BLaER1 (cell line): ENCODE measurements around the gene TP53.
"Not testable (repeated sequence)": the region's sequence is repeated elsewhere in the genome, so short reads cannot be mapped to it uniquely, and the experiment has no call there.

Source experiments
- H3K27ac ChIP-seq: shearing (Covaris generic); formaldehyde crosslinking; 2 replicates; pipeline ENCODE4 v1.8.1; 2022
- H3K27me3 ChIP-seq: shearing (Covaris generic); formaldehyde crosslinking; 2 replicates; pipeline ENCODE4 v1.8.1; 2022
- H3K36me3 ChIP-seq: shearing (Covaris generic); formaldehyde crosslinking; 2 replicates; pipeline ENCODE4 v1.8.1; 2022
- H3K4me1 ChIP-seq: shearing (Covaris generic); formaldehyde crosslinking; 2 replicates; pipeline ENCODE4 v1.8.1; 2022
- H3K4me2 ChIP-seq: shearing (Covaris generic); formaldehyde crosslinking; 2 replicates; pipeline ENCODE4 v1.8.1; 2022
- H3K4me3 ChIP-seq: shearing (Covaris generic); formaldehyde crosslinking; 2 replicates; pipeline ENCODE4 v1.8.1; 2022
- H3K9ac ChIP-seq: shearing (Covaris generic); formaldehyde crosslinking; 2 replicates; pipeline ENCODE4 v1.8.1; 2022
- H3K9me3 ChIP-seq: shearing (Covaris generic); formaldehyde crosslinking; 2 replicates; pipeline ENCODE4 v1.8.1; 2022
- H4K20me1 ChIP-seq: shearing (Covaris generic); formaldehyde crosslinking; 2 replicates; pipeline ENCODE4 v1.8.1; 2022
- Cebpa-rat ChIP-seq: shearing (Covaris generic); IDR thresholded peaks from 2 replicates; pipeline ENCODE4 v1.8.1; 2022

The TP53 gene

DNA sequence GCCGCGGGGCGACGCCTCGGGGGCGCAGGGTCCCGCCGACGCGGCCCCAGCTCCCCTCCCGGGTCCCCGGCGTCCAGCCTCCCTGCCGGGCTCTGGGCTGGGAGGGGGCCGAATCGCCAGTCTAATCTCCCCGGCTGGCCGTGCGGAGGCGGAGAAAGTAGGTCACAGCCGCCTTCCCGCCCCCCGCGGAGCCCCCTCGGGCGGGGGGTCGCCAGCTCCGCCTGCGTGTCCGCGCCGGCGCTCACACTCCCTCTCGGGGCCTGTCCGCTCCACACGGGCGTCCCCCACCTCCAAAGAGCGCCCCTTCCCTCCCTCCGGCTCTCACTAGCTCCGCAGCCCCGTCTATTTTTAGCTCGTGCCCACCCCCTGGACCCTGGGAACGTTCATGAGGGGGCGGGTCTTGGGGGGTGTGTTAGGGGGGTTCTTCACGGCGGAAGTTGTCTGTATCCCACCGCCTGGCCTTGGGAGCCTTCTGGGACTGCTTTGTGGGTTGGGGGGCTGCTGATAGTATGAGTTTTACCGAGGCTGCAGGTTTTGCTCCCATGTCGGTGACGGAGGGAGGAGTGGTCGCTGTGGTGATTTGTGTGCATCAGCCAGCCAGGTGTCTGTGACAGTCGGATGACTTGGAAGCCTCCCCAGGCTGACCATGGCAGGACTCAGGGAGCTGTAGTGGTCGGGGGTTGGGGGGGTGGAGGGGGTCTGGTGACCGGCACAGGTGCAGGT, 35.5 kb downstream of the TP53 start:
- peaks cover 69% of the 10 kb centered on the region for H3K27me3 ChIP-seq
- peaks cover 28% of the 10 kb centered on the region for H3K4me1 ChIP-seq
- TF ChIP-seq Cebpa-rat: no peak
- peaks cover 30% of the 10 kb centered on the region for H4K20me1 ChIP-seq
- peak overlapping the region; percentile 58 for H3K4me3 ChIP-seq
- peak overlapping the region; percentile 92 for H3K4me2 ChIP-seq
- H3K36me3 ChIP-seq: no peaks in the 10 kb centered on the region
- H3K9me3 ChIP-seq: no peaks in the 10 kb centered on the region
- H3K27ac ChIP-seq: no peak overlapping the region
- H3K9ac ChIP-seq: no peak overlapping the region

DNA sequence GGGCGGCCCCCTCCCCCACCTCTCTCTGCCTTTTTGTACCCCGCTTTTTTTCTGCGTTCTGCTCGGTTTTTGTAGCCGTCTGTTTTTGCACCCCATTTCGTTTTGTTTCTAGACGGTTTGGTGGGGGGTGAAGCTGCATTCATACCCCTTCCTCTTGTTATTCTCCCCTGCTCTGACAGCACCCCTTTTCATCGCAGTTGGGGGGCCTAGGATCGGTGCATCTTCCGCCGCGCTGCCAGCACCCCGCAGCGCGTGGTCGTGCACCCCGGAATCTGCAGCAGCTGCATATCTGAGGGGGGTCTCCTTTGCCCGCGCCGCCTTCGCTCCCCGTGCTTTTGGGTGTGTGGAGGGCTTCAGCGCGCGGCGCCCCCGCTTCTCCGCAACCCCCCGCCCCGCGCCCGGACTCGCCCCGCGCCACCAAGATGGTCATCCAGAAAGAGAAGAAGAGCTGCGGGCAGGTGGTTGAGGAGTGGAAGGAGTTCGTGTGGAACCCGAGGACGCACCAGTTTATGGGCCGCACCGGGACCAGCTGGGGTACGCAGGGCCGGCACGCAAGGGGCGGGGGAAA, 36.1 kb downstream of the TP53 start:
- Histone ChIP-seq H3K36me3 (no peaks in the 10 kb centered on the region), H3K27ac (no peak overlapping the region), H3K27me3 (peaks cover 69% of the 10 kb centered on the region), H3K4me3 (peak overlapping the region; percentile 58), H4K20me1 (peaks cover 30% of the 10 kb centered on the region), H3K9me3 (no peaks in the 10 kb centered on the region), H3K4me1 (peaks cover 28% of the 10 kb centered on the region), H3K9ac (no peak overlapping the region), H3K4me2 (peak overlapping the region; percentile 92)
- no peak for TF ChIP-seq Cebpa-rat

DNA sequence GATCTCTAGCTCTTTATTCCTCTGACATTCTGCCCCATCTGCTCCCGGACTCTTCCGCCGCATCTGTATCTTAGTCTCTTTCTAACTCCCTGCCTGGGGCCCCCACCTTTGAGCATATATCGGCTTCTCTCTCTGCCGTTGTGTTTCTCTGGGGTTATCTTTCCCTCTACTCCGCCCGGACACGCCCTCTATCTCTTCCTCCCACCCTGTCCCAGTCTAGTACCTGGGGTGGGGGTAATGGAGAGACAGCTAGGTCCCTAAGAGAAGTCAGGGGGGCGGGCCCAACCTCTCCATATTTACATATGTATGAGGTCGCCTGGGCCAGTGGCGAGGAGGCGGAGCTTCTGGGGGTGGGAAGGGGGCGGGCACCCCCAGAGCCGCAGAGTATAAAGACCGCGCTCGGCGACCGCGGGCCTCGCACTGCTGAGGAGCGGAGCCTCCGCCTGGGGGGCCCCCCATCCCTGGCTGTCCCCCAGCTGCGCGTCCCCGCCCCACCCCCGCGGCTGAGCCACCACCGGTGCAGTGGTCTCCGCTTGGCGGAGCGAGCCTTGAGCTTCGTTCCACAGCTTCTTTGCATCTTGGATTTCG, 36.7 kb downstream of the TP53 start, which contains the start of gene ATP1B2:
TSS of gene ATP1B2 (plus strand) at position 418 of the 588 bp plus-strand sequence. CDS start 593 bp downstream, outside the sequence.
- peak within 1 kb of the TSS; percentile 92 for H3K4me2 ChIP-seq
- H3K9ac ChIP-seq: no peak within 1 kb of the TSS
- peaks cover 69% of the 10 kb centered on the region for H3K27me3 ChIP-seq
- H3K4me1 ChIP-seq: peaks cover 27% of the 10 kb centered on the region
- H3K36me3 ChIP-seq: no peaks in the 10 kb centered on the region
- no peaks in the 10 kb centered on the region for H3K9me3 ChIP-seq
- peak within 1 kb of the TSS; percentile 58 for H3K4me3 ChIP-seq
- peaks cover 30% of the 10 kb centered on the region for H4K20me1 ChIP-seq
- H3K27ac ChIP-seq: no peak within 1 kb of the TSS
- TF ChIP-seq Cebpa-rat: no peak

DNA sequence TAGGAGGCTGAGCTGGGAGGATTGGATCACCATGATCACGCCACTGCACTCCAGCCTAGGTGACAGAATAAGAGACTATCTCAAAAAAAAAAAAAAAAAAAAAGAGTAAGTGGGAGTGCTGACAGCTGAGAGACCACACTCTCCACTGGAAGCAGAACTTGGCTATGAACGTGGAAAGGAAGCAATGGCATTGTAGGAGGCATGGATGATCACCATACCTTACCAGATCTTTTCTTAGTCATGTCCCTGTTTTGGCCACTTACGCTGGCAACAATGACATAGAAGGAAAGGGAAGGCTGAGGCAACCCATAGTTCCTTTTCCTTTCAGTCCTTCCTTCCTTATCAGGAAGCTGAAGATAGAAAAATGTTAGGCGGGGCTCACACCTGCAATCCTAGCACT, 40.3 kb downstream of the TP53 start:
- Histone ChIP-seq H3K9ac (no peak overlapping the region), H4K20me1 (peaks cover 17% of the 10 kb centered on the region), H3K4me2 (no peak overlapping the region), H3K27ac (no peak overlapping the region), H3K4me1 (peaks cover 29% of the 10 kb centered on the region), H3K27me3 (peaks cover 35% of the 10 kb centered on the region), H3K4me3 (no peak overlapping the region), H3K9me3 (no peaks in the 10 kb centered on the region), H3K36me3 (no peaks in the 10 kb centered on the region)
- TF ChIP-seq Cebpa-rat: no peak

DNA sequence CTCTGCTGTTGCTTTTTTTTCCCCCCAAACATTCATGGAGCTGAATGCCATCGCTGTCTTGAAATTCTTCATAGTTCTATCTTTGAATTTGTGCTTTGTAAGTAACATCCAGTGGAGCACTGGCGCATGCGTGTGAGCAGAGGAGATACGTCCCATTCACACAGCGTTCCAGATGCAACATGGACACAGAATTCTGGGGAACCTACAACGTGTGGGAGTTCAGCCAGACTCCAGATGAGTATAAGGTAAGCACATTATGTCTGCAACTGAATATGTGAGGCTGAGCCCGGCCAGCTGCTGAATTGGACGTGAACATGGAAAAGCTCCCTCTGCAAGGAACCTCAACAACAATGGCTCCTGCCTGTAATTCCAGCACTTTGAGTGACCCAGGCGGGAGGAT, 40.8 kb downstream of the TP53 start:
- no peak overlapping the region for H3K9ac ChIP-seq
- peaks cover 24% of the 10 kb centered on the region for H3K4me1 ChIP-seq
- H3K36me3 ChIP-seq: no peaks in the 10 kb centered on the region
- no peak overlapping the region for H3K27ac ChIP-seq
- no peak for TF ChIP-seq Cebpa-rat
- peaks cover 29% of the 10 kb centered on the region for H3K27me3 ChIP-seq
- peaks cover 11% of the 10 kb centered on the region for H4K20me1 ChIP-seq
- no peak overlapping the region for H3K4me3 ChIP-seq
- H3K9me3 ChIP-seq: no peaks in the 10 kb centered on the region
- H3K4me2 ChIP-seq: no peak overlapping the region

GRCh38 chr17:7644775-7645174, 42.5 kb downstream of the TP53 start:
- no peaks in the 10 kb centered on the region for H3K9me3 ChIP-seq
- H3K4me1 ChIP-seq: peaks cover 9% of the 10 kb centered on the region; the same call in 1 of the 2 replicates
- no peaks in the 10 kb centered on the region for H3K36me3 ChIP-seq
- peak overlapping the region; percentile 27 for H3K4me2 ChIP-seq
- H3K27ac ChIP-seq: no peak overlapping the region
- no peaks in the 10 kb centered on the region for H4K20me1 ChIP-seq
- H3K27me3 ChIP-seq: peaks cover 12% of the 10 kb centered on the region
- no peak for TF ChIP-seq Cebpa-rat
- H3K9ac ChIP-seq: no peak overlapping the region
- no peak overlapping the region for H3K4me3 ChIP-seq

- H3K9ac ChIP-seq, H3K36me3 ChIP-seq, H3K4me2 ChIP-seq, H3K27me3 ChIP-seq, H4K20me1 ChIP-seq, H3K9me3 ChIP-seq, H3K4me3 ChIP-seq, H3K27ac ChIP-seq: not testable (repeated sequence)
- peaks cover 19% of the 10 kb centered on the region for H3K4me1 ChIP-seq
Measured at GRCh38 chr17:7641635-7642034, 45.7 kb downstream of the TP53 start.

DNA sequence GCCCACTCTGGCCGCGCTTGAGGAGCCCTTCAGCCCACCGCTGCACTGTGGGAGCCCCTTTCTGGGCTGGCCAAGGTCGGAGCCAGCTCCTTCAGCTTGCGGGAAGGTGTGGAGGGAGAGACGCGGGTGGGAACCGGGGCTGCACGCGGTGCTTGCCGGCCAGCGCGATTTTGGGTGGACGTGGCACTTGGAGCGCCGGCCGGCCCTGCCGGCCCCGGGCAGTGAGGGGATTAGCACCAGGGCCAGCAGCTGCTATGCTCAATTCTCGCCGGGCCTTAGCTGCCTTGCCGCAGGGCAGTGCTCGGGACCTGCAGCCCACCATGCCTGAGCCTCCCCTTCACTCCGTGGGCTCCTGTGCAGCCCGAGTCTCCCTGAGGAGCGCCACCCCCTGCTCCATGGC, 46.5 kb downstream of the TP53 start:
- Histone ChIP-seq H3K9me3 (no peaks in the 10 kb centered on the region), H3K9ac (no peak overlapping the region), H3K36me3 (no peaks in the 10 kb centered on the region), H3K4me1 (peaks cover 19% of the 10 kb centered on the region), H3K27ac (no peak overlapping the region), H3K27me3 (no peaks in the 10 kb centered on the region), H3K4me2 (no peak overlapping the region), H4K20me1 (no peaks in the 10 kb centered on the region), H3K4me3 (no peak overlapping the region)
- TF ChIP-seq Cebpa-rat: no peak

- H3K27ac ChIP-seq: no peak overlapping the region
- H3K36me3 ChIP-seq: no peaks in the 10 kb centered on the region
- H3K9ac ChIP-seq: no peak overlapping the region
- H4K20me1 ChIP-seq: no peaks in the 10 kb centered on the region
- H3K4me2 ChIP-seq: no peak overlapping the region
- H3K27me3 ChIP-seq: no peaks in the 10 kb centered on the region
- H3K9me3 ChIP-seq: no peaks in the 10 kb centered on the region
- TF ChIP-seq Cebpa-rat: no peak
- H3K4me3 ChIP-seq: no peak overlapping the region
- peaks cover 11% of the 10 kb centered on the region for H3K4me1 ChIP-seq
Measured at GRCh38 chr17:7636163-7636562, 51.1 kb downstream of the TP53 start.

DNA sequence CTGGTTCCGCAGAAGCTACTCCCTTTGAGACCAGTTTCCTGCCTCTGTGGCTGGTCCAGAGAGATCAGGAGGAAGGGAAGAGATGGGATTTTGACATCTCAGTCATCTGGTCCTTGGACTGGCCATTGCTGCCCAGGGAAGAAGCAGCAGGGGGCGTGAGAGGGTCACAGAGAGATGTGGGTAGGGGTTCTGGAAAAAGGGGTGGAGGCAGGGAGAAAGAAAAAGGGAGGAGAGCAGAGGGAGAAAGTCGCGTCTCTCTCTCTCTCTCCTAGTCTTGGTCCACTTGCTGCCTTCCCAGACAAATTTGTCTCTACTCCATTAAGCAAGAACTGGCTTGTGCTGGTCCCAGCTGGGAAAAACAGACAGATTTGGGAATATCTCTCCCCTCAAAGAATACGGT, 52.9 kb downstream of the TP53 start:
- Histone ChIP-seq H3K4me2 (0 out of 2 replicates have a peak overlapping the region, but pooled peaks have one; percentile 7), H3K36me3 (no peaks in the 10 kb centered on the region), H3K9me3 (no peaks in the 10 kb centered on the region), H3K4me3 (no peak overlapping the region), H3K27me3 (no peaks in the 10 kb centered on the region), H3K4me1 (peaks cover 10% of the 10 kb centered on the region), H3K9ac (no peak overlapping the region), H3K27ac (no peak overlapping the region), H4K20me1 (no peaks in the 10 kb centered on the region)
- no peak for TF ChIP-seq Cebpa-rat
